ENCODE measurements around the gene ECE1. TPM values are rescaled to one million over a fixed set of nuclear protein-coding genes. Genes with fewer than 3 reads are reported as not detected.

Gene ECE1
- total and polyA plus RNA-seq, 11 donors: 37.3 to 140 (median 59.4) TPM

DNA sequence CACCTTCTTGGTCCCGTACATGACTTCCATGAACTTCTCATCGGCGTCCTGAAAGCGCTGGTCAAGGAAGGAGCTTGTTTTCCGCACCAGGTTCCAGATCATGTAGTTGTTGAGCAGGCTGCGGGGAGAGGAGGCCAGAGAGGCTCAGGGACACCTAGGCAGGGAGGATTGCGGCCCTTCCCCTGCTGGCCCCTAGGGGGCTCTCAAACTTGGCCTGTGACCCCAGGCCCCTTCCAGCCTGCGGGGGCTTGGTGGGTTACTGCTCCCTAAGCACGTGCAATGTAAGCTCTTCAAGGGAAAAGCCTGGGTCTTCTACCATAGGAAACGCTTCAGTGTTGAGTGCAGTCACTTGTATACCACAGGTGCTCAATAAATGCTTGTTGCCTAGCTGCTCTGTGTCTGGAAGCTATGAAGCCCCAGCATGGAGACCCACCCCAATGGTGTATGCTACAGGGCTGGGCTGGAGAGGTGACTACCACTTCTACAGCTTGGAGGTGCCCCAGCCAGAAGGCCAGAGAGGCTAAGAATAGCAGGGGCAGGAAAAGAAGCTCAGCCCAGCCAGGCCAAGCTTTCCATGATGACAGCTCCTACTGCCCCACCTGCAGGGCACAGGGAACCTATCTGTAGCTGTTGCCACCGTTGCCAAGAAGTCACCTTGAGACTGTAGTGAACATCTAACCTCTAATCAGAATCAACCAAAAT lies 45.1 kb downstream of the ECE1 start:
- intact Hi-C loops (cut with DNase I): no loop called here
- ATAC-seq: no peak

DNA sequence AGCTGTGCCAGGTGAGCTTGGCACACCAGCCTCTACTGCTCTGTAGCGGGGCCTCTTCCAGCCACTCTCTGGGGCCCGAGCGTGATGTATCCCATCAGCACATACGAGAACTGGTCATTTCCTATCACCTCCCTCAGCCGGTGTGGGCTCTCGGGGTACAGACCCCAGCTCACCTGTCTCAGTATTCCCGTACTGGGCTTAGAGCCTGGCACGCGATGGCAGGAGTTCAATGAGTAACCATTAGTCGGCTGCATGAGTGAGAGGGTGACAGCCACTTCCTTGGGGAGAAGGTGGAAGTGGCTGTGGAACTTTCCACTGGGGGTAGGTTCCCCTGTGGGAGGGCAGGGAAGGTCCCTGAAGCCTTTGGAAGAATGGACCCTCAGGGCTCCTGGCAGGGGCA lies 46.1 kb downstream of the ECE1 start:
- no peak overlapping the region for H3K27ac ChIP-seq
- DNase-seq (peak in 1 of 5 donors; percentile 2), ATAC-seq (no peak)
- H3K27me3 ChIP-seq: no peaks in the 10 kb centered on the region
- no peak overlapping the region for H3K4me3 ChIP-seq
- 92 to 95% (median 93%) methylated on average over 10 of the region's 10 CpGs for WGBS, 4 donors
- H3K4me1 ChIP-seq: peaks cover 0 to 5% (median 0%) of the 10 kb centered on the region in 12 donors
- intact Hi-C loops (cut with DNase I): no loop called here
- H3K9me3 ChIP-seq: no peaks in the 10 kb centered on the region
- TF ChIP-seq CTCF (IDR thresholded peaks at IDR 0.05) (no peak), POLR2A (IDR thresholded peaks at IDR 0.05) (no peak)
- H3K36me3 ChIP-seq: peaks cover 0 to 99% (median 86%) of the 10 kb centered on the region in 9 donors

More for the DNA sequence above, 45.1 kb downstream of the ECE1 start:
- no peaks in the 10 kb centered on the region for H3K9me3 ChIP-seq
- 91 to 95% (median 93%) methylated on average over 10 to 11 of the region's 11 CpGs for WGBS, 4 donors
- H3K4me3 ChIP-seq: no peak overlapping the region
- no peaks in the 10 kb centered on the region for H3K4me1 ChIP-seq
- peak in 1 of 5 donors; percentile 51 for DNase-seq
- H3K27me3 ChIP-seq: no peaks in the 10 kb centered on the region
- no peak overlapping the region for H3K27ac ChIP-seq
- no peak for TF ChIP-seq POLR2A (IDR thresholded peaks at IDR 0.05)
- peak in 6 of 12 donors; percentile 12 to 34 (median 24) for TF ChIP-seq CTCF (IDR thresholded peaks at IDR 0.05)
- peaks cover 0 to 100% (median 85%) of the 10 kb centered on the region in 9 donors for H3K36me3 ChIP-seq

- intact Hi-C loops (cut with DNase I): no loop called here
- ATAC-seq (no peak), DNase-seq (no peak)
- Histone ChIP-seq H3K4me1 (peaks cover 0 to 17% (median 1%) of the 10 kb centered on the region in 12 donors), H3K9me3 (no peaks in the 10 kb centered on the region), H3K27ac (no peak overlapping the region), H3K36me3 (peaks cover 0 to 100% (median 91%) of the 10 kb centered on the region in 9 donors), H3K27me3 (no peaks in the 10 kb centered on the region), H3K4me3 (no peak overlapping the region)
- WGBS, 4 donors: 88 to 94% (median 91%) methylated on average over 4 of the region's 4 CpGs
- no peak for TF ChIP-seq POLR2A (IDR thresholded peaks at IDR 0.05)
- no peak for TF ChIP-seq CTCF (IDR thresholded peaks at IDR 0.05)
These were observed 47.4 kb downstream of the ECE1 start for GRCh38 chr1:21242846-21243245.

- Histone ChIP-seq H3K9me3 (no peaks in the 10 kb centered on the region), H3K4me3 (no peak overlapping the region), H3K36me3 (peaks cover 0 to 99% (median 91%) of the 10 kb centered on the region in 9 donors), H3K27me3 (no peaks in the 10 kb centered on the region), H3K27ac (no peak overlapping the region), H3K4me1 (peaks cover 0 to 23% (median 4%) of the 10 kb centered on the region in 12 donors)
- TF ChIP-seq CTCF (IDR thresholded peaks at IDR 0.05) (no peak), POLR2A (IDR thresholded peaks at IDR 0.05) (no peak)
- intact Hi-C loops (cut with DNase I): no loop called here
- ATAC-seq: no peak
- 84 to 88% (median 86%) methylated on average over 10 to 12 of the region's 12 CpGs for WGBS, 4 donors
- no peak for DNase-seq
These were observed 48.3 kb downstream of the ECE1 start for GRCh38 chr1:21241771-21242581.

All from heart left ventricle (tissue), 16 donors.